AG10803 (cell line): ENCODE data around the gene ARID1A.
A peak's percentile ranks its signal among the peaks of the same experiment; 100 is the strongest.

ENCODE experiments used
- DNase-seq: peaks from one replicate; pipeline ENCODE4 v3.0.0; 2010; ENCODE audit warnings: low read depth
- H3K4me3 ChIP-seq: 2 replicates; pipeline ENCODE4 v1.5.1; 2011; ENCODE audit warnings: mild to moderate bottlenecking, low read length, control low read depth
- TF ChIP-seq, protein P1 (sequence below): conservative IDR thresholded peaks from 2 replicates; pipeline ENCODE4 v1.5.1; 2011; ENCODE audit warnings: mild to moderate bottlenecking, low read length, control low read depth, inconsistent platforms

Gene ARID1A

DNA sequence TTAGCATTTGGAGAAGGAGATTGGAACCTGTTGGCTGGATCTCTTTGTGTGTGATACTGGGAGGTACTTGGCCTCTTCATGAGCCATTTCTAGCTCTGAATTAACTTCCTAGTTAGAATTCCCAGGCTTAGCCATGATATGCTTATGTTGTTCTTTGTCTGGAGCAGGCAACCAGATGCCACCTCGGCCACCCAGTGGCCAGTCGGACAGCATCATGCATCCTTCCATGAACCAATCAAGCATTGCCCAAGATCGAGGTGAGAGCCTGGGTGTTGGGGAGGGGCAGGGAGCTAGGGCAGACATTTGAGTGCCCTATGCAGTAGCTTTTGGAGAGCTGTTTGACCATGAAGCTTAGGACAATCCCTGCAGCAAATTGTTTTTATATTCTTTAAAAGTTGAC lies 65.4 kb downstream of the ARID1A start:
- no peak for DNase-seq
- no peak overlapping the region for H3K4me3 ChIP-seq
- TF ChIP-seq, protein P1, sequence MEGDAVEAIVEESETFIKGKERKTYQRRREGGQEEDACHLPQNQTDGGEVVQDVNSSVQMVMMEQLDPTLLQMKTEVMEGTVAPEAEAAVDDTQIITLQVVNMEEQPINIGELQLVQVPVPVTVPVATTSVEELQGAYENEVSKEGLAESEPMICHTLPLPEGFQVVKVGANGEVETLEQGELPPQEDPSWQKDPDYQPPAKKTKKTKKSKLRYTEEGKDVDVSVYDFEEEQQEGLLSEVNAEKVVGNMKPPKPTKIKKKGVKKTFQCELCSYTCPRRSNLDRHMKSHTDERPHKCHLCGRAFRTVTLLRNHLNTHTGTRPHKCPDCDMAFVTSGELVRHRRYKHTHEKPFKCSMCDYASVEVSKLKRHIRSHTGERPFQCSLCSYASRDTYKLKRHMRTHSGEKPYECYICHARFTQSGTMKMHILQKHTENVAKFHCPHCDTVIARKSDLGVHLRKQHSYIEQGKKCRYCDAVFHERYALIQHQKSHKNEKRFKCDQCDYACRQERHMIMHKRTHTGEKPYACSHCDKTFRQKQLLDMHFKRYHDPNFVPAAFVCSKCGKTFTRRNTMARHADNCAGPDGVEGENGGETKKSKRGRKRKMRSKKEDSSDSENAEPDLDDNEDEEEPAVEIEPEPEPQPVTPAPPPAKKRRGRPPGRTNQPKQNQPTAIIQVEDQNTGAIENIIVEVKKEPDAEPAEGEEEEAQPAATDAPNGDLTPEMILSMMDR: no peak

DNA sequence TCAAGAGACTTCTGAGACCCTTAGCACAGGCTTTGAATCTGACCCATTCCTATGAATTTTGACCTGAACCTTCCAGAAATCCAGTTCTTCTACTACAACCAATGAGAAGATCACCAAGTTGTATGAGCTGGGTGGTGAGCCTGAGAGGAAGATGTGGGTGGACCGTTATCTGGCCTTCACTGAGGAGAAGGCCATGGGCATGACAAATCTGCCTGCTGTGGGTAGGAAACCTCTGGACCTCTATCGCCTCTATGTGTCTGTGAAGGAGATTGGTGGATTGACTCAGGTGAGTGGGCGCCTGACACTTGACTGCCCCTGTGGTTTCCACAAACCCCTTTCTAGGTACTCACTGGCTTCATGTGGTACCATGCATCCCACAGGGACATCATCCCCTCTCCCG lies 71.9 kb downstream of the ARID1A start:
- no peak for DNase-seq
- TF ChIP-seq, protein P1: no peak
- H3K4me3 ChIP-seq: no peak overlapping the region

DNA sequence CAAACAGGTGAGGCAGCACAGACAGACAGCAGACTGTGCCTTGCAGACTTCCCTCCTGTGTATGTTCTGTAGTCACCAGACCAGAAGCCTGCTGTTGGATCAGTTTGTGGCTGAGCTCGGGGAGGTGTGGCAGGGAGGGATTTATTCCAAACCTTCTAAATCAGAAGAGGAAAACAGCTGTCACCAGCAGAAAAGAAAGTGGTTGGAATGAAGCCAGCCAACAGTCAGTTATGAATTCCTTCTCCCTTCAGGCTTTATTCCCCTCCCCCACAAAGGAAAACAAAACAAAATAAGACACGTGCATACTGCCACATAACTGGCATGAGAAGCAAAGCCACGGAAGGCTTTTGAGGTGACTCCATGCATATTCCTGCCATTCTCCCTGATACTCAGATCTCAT lies 72.9 kb downstream of the ARID1A start:
- TF ChIP-seq, protein P1: no peak
- no peak overlapping the region for H3K4me3 ChIP-seq
- DNase-seq: peak; percentile 92

DNA sequence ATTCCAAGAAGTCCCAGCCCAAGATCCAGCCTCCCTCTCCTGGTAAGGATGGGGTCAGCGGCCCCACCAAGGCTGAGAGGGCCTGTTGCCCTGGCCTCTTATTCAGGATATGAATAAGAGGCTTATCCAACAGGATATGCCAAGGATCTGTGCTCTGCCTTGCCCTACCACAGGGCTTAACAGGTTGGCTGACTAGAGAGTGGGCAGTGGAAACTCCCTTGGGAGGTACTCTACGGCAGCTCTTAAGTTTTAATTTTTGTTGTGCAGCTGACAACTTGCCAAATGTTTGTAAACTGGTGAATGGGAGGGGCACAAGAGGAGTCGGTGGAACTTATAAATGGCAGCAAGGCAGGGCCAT lies 75.4 kb downstream of the ARID1A start:
- no peak overlapping the region for H3K4me3 ChIP-seq
- DNase-seq: no peak
- TF ChIP-seq, protein P1: 0 out of 2 replicates have a peak, but pooled peaks have one; percentile 1

DNA sequence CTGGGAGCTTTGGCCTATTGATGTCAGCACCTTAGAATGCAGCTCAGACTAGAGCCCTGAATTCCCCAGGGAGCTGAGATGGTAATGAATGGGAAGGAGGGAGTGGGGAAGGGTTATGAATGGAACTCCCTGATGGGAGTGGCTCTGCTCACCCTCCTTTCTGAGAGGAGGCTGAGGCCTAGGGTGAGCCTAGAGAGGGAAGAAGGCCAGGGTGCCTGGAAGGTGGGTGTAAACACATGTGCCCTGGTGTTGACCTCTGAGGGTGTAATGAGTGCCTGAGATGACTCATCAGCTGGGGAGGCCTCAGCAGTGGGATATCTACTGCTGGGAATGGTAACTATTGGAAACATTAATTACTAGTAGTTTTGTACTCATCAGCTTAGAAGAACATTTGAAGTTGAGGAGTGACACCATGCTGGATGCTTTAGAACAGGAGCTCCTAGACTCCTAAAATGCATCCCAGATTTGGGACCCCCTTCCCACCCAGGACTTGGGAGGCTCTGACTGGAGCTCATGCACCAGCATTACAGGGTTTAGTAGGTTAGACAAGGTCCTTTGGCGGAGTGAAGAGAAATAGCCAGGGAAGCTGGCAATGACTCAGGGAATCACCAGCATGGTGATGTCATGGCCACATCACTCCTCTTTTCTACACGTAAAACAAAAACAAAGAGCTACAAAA lies 76.0 kb downstream of the ARID1A start:
- DNase-seq: peak; percentile 98
- TF ChIP-seq, protein P1: no peak
- H3K4me3 ChIP-seq: no peak overlapping the region

DNA sequence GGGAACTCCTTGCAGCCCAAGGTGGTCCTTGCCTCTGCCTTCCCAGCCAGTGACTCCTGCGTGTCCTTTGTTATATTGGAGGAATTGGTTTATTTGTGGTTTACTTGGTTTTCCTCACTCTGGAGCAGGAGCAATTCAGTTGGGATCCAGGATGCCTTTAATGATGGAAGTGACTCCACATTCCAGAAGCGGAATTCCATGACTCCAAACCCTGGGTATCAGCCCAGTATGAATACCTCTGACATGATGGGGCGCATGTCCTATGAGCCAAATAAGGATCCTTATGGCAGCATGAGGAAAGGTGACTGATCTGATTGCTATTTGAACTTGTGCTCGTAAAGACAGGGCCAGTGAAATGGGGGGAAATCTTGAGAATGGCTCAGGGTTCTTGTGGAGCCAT lies 76.9 kb downstream of the ARID1A start:
- DNase-seq: peak; percentile 99
- TF ChIP-seq, protein P1: no peak
- H3K4me3 ChIP-seq: no peak overlapping the region

DNA sequence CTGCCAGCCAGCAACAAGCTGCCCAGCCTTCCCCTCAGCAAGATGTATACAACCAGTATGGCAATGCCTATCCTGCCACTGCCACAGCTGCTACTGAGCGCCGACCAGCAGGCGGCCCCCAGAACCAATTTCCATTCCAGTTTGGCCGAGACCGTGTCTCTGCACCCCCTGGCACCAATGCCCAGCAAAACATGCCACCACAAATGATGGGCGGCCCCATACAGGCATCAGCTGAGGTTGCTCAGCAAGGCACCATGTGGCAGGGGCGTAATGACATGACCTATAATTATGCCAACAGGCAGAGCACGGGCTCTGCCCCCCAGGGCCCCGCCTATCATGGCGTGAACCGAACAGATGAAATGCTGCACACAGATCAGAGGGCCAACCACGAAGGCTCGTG lies 78.6 kb downstream of the ARID1A start:
- TF ChIP-seq, protein P1: no peak
- DNase-seq: no peak

More for the DNA sequence above, 78.6 kb downstream of the ARID1A start:
- H3K4me3 ChIP-seq: no peak overlapping the region
